ENCODE data around the gene SERTAD1.

DNA sequence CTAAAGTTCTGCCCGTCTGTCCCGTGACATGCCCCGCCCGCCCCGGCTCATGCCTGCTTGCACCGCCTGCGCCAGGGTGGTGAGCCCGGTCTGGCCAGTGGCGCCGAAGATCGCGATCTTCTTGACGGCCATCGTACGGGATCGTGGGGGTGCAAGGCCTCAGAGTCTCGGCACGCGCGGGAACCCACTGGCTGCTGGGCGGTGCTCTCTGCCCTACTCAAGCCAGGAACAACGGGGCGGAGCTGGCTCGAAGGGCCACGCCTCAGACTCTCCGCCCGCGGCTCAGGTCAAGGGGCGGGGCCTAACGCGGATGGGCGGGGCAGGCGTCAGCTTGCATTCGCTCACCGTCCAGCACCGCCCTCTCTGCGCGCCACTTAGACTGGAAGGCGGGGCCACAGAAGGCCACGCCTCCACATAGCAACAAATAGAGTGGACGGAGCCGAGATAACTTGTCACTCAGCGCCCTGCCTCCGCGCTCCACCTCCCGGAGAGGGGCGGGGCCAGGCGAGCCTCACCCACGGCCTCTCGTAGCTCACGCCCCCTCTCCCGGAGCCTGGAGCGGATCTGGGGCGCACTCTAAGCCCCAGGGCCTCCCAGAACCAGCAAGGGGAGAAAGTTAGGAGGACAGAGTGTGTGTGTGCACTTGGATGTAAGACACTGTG, 39.9 kb upstream of the SERTAD1 start, which contains the start of gene BLVRB:
- TF ChIP-seq EZH2 (IDR thresholded peaks at IDR 0.05; ENCODE audit: borderline replicate concordance, insufficient read depth, low read depth, low read length, poor library complexity, severe bottlenecking), result no peak
- TF ChIP-seq, protein P1, sequence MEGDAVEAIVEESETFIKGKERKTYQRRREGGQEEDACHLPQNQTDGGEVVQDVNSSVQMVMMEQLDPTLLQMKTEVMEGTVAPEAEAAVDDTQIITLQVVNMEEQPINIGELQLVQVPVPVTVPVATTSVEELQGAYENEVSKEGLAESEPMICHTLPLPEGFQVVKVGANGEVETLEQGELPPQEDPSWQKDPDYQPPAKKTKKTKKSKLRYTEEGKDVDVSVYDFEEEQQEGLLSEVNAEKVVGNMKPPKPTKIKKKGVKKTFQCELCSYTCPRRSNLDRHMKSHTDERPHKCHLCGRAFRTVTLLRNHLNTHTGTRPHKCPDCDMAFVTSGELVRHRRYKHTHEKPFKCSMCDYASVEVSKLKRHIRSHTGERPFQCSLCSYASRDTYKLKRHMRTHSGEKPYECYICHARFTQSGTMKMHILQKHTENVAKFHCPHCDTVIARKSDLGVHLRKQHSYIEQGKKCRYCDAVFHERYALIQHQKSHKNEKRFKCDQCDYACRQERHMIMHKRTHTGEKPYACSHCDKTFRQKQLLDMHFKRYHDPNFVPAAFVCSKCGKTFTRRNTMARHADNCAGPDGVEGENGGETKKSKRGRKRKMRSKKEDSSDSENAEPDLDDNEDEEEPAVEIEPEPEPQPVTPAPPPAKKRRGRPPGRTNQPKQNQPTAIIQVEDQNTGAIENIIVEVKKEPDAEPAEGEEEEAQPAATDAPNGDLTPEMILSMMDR (IDR thresholded peaks at IDR 0.05), result no peak
